ENCODE data around the gene GPT2.
A peak's percentile ranks its signal among the peaks of the same experiment; 100 is the strongest.

The GPT2 gene

DNA sequence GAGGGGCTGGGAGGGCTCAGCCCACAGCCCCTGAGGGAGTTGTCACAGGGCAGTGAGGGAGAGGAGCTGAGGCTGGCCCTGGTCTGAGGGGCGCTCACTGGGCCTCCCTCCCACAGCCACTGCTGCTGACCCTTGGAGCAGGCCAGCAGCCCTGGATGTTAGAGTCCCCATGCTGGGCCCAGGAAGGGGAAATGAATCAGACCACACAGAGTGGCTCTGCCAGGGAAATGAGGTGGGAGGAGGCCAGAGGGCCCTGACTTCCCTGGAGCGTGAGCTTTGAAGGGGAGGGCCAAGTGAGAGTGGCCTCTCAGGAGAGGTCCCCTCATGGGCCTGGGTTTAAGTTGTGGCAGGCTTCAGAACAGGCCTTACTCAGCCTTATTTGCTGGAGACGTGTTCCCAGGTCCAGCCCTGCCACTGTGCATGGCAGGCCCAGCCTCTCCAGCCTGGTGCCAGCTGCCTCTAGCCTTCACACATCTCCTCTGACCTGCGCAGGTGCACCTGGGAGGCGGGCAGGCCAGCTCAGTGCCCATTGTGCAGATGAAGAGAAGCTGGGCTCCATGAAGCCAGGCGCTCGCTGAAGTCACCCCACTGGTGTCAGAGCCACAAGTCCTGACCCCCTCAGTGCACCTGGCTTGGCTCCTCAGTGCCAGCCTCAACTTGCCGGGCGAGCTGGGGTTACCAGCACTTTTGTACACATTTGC lies 15.4 kb downstream of the GPT2 start:
- Mint-ChIP-seq H3K9me3 (no peaks in the 10 kb centered on the region), H3K36me3 (ENCODE audit: low read depth) (peaks cover 45% of the 10 kb centered on the region), H3K4me1 (peaks cover 43% of the 10 kb centered on the region), H3K27me3 (ENCODE audit: low read depth, poor library complexity) (peaks cover 2% of the 10 kb centered on the region), H3K27ac (peak overlapping the region; percentile 96), H3K4me3 (no peak overlapping the region)
- TF ChIP-seq, protein P1, sequence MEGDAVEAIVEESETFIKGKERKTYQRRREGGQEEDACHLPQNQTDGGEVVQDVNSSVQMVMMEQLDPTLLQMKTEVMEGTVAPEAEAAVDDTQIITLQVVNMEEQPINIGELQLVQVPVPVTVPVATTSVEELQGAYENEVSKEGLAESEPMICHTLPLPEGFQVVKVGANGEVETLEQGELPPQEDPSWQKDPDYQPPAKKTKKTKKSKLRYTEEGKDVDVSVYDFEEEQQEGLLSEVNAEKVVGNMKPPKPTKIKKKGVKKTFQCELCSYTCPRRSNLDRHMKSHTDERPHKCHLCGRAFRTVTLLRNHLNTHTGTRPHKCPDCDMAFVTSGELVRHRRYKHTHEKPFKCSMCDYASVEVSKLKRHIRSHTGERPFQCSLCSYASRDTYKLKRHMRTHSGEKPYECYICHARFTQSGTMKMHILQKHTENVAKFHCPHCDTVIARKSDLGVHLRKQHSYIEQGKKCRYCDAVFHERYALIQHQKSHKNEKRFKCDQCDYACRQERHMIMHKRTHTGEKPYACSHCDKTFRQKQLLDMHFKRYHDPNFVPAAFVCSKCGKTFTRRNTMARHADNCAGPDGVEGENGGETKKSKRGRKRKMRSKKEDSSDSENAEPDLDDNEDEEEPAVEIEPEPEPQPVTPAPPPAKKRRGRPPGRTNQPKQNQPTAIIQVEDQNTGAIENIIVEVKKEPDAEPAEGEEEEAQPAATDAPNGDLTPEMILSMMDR (IDR thresholded peaks at IDR 0.05): no peak
- DNase-seq: no peak

GRCh38 chr16:46900455-46901235 lies 16.5 kb downstream of the GPT2 start:
- DNase-seq: no peak
- Mint-ChIP-seq H3K9me3 (no peaks in the 10 kb centered on the region), H3K36me3 (ENCODE audit: low read depth) (peaks cover 51% of the 10 kb centered on the region), H3K4me3 (no peak overlapping the region), H3K27me3 (ENCODE audit: low read depth, poor library complexity) (peaks cover 2% of the 10 kb centered on the region), H3K27ac (no peak overlapping the region), H3K4me1 (peaks cover 40% of the 10 kb centered on the region)
- TF ChIP-seq, protein P1 (IDR thresholded peaks at IDR 0.05): no peak

- TF ChIP-seq, protein P1 (IDR thresholded peaks at IDR 0.05): no peak
- DNase-seq: no peak
- Mint-ChIP-seq H3K27ac (peak overlapping the region; percentile 88), H3K9me3 (no peaks in the 10 kb centered on the region), H3K36me3 (ENCODE audit: low read depth) (peaks cover 46% of the 10 kb centered on the region), H3K4me3 (no peak overlapping the region), H3K4me1 (peaks cover 30% of the 10 kb centered on the region), H3K27me3 (ENCODE audit: low read depth, poor library complexity) (peaks cover 2% of the 10 kb centered on the region)
Observed at GRCh38 chr16:46901709-46902108, 17.5 kb downstream of the GPT2 start.

- H3K4me3 Mint-ChIP-seq: no peak overlapping the region
- DNase-seq: no peak
- H3K36me3 Mint-ChIP-seq (ENCODE audit: low read depth): peaks cover 40% of the 10 kb centered on the region
- no peak overlapping the region for H3K27ac Mint-ChIP-seq
- H3K9me3 Mint-ChIP-seq: no peaks in the 10 kb centered on the region
- H3K4me1 Mint-ChIP-seq: peaks cover 25% of the 10 kb centered on the region
- H3K27me3 Mint-ChIP-seq (ENCODE audit: low read depth, poor library complexity): peaks cover 2% of the 10 kb centered on the region
- TF ChIP-seq, protein P1 (IDR thresholded peaks at IDR 0.05): no peak
Observed at GRCh38 chr16:46903255-46903905, 19.2 kb downstream of the GPT2 start.

- TF ChIP-seq, protein P1 (IDR thresholded peaks at IDR 0.05): no peak
- peak overlapping the region; percentile 82 for H3K27ac Mint-ChIP-seq
- no peak for DNase-seq
- H3K9me3 Mint-ChIP-seq: no peaks in the 10 kb centered on the region
- no peak overlapping the region for H3K4me3 Mint-ChIP-seq
- peaks cover 2% of the 10 kb centered on the region for H3K27me3 Mint-ChIP-seq (ENCODE audit: low read depth, poor library complexity)
- H3K4me1 Mint-ChIP-seq: peaks cover 28% of the 10 kb centered on the region
- peaks cover 43% of the 10 kb centered on the region for H3K36me3 Mint-ChIP-seq (ENCODE audit: low read depth)
Observed at GRCh38 chr16:46904471-46904870, 20.3 kb downstream of the GPT2 start.

All from nephron progenitor cell (in vitro differentiated cells).